ENCODE results near the gene FAM219B.
"Not testable (repeated sequence)": the region's sequence is repeated elsewhere in the genome, so short reads cannot be mapped to it uniquely, and the experiment has no call there.

Gene FAM219B, protein sequence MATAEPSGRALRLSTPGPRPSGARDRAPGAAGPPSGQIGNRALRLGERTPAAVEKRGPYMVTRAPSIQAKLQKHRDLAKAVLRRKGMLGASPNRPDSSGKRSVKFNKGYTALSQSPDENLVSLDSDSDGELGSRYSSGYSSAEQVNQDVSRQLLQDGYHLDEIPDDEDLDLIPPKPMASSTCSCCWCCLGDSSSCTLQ
- 32.3 to 101 (median 53.9) reads per million in 9 experiments for total RNA-seq

DNA sequence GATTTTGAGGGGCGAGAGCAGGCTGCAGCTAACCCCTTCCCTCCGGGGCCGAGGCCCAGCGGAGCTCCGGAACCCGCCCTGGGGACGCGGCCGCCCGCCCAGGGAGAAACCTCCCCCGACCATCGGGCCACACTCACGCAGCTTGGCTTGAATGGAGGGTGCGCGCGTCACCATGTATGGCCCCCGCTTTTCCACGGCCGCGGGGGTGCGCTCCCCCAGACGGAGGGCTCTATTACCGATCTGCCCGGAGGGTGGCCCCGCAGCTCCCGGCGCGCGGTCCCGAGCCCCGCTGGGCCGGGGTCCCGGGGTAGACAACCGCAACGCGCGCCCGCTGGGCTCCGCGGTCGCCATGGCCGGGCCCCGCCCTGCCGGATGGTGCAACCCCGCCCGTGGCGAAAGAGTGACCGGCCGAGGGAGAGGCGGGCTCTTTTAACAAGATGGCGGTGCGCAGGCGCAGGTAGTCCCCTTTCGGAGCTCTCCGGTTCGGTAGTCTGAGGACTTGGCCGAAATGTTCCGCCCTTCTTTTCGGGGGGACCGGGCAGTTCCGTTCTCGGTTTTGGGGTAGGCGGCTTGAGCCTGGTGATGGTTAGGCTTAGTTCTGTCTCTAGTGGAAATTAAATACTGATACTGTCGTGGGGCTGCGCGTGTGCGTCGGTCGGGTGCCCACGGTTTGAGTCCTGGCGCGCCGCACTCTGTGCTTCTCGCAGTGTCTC lies at the start of gene FAM219B:
FAM219B (minus strand) TSS at position 402 of the 713 bp plus-strand sequence; CDS start at position 351, 51 bp downstream.
- peak; percentile 83 for ATAC-seq (replicated peaks)
- Mint-ChIP-seq H3K4me1 (ENCODE audit: low read depth in 2 of 2) (peaks cover 20 to 28% of the 10 kb centered on the region in 2 donors), H3K27me3 (no peaks in the 10 kb centered on the region), H3K36me3 (ENCODE audit: insufficient read depth) (peaks cover 16% of the 10 kb centered on the region), H3K4me3 (peak within 1 kb of the TSS; percentile 99 to 100), H3K9me3 (no peaks in the 10 kb centered on the region), H3K27ac (peak within 1 kb of the TSS; percentile 97 to 98)
- peak; percentile 61 to 71 (median 61) for DNase-seq

DNA sequence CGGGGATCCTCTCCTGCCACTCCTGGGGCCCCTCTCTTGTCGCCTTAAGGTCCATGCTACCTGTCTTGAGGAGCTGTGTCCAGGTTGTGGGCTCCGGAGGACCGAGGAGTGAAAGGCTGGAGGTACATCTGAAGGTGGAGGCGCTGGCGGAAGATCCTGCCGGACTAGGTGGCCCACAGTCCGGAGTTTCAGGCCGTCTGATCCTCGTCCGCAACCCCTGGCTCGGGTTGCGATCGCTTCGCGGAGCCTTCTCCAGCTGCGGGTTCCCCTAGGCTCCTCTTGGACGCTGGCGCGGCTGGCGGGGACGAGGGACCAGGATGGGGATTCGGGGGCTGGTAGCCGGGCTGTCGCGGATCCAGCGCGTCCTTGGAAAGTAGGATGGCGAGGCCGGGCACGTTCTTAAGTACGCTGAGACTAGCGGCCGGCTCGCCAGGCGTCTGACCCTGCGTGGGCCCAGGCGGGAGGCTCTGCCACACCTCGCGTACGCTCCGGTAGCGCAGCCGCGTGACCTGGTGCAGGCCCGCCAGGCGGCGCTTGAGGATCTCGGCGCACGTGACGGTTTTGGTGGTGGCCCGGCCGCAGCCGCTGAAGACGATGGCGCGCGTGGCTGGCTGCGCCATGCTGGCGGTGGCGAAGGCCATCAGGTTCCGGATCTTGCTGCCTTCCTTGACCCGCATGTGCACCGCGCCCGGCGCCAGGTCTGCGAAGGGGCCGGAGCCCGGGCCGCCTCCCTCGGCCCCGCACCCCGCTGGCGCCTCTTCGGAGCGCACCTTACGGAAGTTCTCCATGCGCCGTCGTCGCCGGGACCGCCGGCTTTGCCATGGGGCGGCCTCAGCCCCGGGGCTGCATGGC lies 49.4 kb upstream of the FAM219B start:
- peaks cover 28 to 41% of the 10 kb centered on the region in 2 donors for H3K27me3 Mint-ChIP-seq
- H3K4me1 Mint-ChIP-seq (ENCODE audit: low read depth in 2 of 2) = peaks cover 6 to 15% of the 10 kb centered on the region in 2 donors
- no peaks in the 10 kb centered on the region for H3K9me3 Mint-ChIP-seq
- H3K27ac Mint-ChIP-seq = no peak overlapping the region
- H3K36me3 Mint-ChIP-seq (ENCODE audit: insufficient read depth) = no peaks in the 10 kb centered on the region
- ATAC-seq (replicated peaks) (peak; percentile 62), DNase-seq (peak; percentile 21 to 42 (median 33))
- peak overlapping the region; percentile 48 to 75 for H3K4me3 Mint-ChIP-seq

DNA sequence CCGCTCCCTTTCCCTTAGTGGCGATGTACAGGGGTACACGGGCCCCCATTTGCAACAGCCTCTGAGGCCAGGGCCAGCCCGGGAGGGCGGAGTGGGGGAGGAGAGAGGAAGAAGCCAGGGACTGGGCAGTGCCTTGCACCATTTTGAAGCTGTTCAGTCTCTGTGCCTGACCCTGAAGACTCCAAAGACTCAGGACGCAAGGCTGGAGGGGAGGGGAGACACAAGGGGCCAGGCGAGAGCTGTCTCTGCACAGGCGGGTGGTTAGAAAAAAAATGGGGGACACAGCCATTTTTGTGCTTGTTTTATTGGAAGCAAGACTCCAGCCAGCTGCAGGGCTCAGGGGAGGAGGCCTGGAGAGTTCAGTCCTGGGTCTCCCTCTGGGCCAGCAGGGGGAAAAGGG lies 48.4 kb upstream of the FAM219B start:
- Mint-ChIP-seq H3K27ac (no peak overlapping the region), H3K27me3 (peaks cover 25 to 31% of the 10 kb centered on the region in 2 donors), H3K9me3 (no peaks in the 10 kb centered on the region), H3K4me3 (peak overlapping the region; percentile 41 to 48), H3K36me3 (ENCODE audit: insufficient read depth) (no peaks in the 10 kb centered on the region), H3K4me1 (ENCODE audit: low read depth in 2 of 2) (peaks cover 6 to 15% of the 10 kb centered on the region in 2 donors)
- no peak for ATAC-seq (replicated peaks)
- no peak for DNase-seq

DNA sequence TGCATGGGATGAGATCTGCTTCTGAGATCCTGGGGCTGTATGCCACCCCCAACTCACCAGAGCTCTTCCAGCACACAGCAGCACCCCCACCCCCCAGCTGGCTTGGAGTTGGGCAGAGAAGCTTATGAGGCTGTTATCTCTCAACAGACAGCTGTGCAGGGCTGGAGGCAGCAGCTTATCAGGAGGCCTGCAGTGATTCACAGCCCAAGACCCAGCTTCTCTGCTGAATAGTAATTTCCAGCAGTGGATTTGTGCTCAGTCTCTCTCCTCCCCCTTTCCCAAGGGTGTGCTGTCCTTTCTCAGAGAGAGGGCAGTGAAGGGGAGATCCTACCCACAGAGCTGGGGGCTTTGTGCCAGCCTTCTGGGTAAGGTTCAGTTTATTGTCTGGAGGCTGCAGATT lies 47.9 kb upstream of the FAM219B start:
- Mint-ChIP-seq H3K4me1 (ENCODE audit: low read depth in 2 of 2) (peaks cover 6 to 15% of the 10 kb centered on the region in 2 donors), H3K27ac (no peak overlapping the region)

DNA sequence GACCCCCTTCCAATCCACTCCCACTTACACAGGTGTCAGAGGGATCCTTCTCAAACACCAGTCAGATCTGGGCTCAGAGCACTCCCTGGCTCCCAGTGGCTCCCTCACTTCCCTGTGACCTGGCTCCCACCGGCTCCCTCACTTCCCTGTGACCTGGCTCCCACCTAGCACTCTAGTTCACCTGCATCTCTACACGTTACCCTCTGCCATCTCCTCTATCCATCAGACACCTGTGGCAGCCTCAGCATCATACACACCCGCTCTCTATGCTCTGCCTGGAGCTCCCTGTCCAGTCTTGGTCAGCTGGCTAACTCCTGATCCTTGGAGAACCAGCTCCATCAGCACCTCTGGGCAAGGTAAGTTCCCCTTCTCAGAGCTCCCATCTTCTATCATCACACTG lies 44.4 kb upstream of the FAM219B start:
- Mint-ChIP-seq H3K4me1 (ENCODE audit: low read depth in 2 of 2) (peaks cover 0 to 3% of the 10 kb centered on the region in 2 donors), H3K27me3 (no peaks in the 10 kb centered on the region), H3K36me3 (ENCODE audit: insufficient read depth) (no peaks in the 10 kb centered on the region), H3K4me3 (no peak overlapping the region), H3K27ac (no peak overlapping the region), H3K9me3 (no peaks in the 10 kb centered on the region)
- no peak for ATAC-seq (replicated peaks)
- no peak for DNase-seq

More for the DNA sequence above, 47.9 kb upstream of the FAM219B start:
- no peaks in the 10 kb centered on the region for H3K36me3 Mint-ChIP-seq (ENCODE audit: insufficient read depth)
- H3K9me3 Mint-ChIP-seq = no peaks in the 10 kb centered on the region
- ATAC-seq (replicated peaks) (no peak), DNase-seq (no peak)
- H3K27me3 Mint-ChIP-seq = peaks cover 21 to 26% of the 10 kb centered on the region in 2 donors
- H3K4me3 Mint-ChIP-seq = peak overlapping the region in 1 of 2 donors; percentile 48

DNA sequence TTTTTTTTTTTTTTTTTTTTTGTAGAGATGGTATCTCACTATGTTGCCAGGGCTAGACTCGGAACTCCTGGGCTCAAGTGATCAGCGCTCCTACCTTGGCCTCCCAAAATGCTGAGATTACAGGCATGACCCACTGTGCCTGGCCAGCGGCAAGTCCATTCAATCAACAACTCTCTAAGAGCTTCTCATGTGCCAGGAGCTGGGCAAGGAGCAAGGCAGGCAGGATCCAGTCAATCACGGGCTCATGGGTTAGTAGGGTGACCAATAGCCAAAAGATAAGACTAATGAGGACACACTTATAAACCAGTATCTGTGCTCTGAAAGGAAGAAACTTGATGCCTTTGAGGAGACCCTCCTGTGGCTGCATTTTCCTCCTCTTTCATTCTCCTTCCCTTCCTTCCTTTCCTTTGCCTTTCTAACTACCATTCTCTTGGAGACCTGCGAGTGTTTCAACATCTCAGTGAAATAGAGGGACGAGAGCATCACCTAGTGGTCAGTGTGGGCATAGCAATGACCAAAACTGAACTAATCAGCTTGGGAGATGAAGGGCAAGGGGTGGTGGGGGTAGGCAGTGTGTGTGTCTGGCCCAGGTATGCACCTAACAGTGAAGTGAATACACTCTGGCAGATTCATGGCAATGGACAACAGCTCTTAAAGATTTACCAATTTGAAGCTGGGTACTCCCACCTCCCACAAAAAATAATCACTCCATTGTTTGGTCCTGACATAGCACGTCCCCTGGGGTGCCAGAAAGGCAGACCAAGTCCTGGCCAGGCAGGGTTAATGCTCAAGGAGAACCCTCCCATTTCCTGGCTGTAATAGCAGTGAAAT lies 43.6 kb upstream of the FAM219B start:
- H3K36me3 Mint-ChIP-seq (ENCODE audit: insufficient read depth) = no peaks in the 10 kb centered on the region
- H3K4me1 Mint-ChIP-seq (ENCODE audit: low read depth in 2 of 2) = no peaks in the 10 kb centered on the region
- no peak overlapping the region for H3K27ac Mint-ChIP-seq
- no peaks in the 10 kb centered on the region for H3K27me3 Mint-ChIP-seq
- DNase-seq (peak; percentile 77 to 84 (median 77)), ATAC-seq (replicated peaks) (peak; percentile 93)
- no peaks in the 10 kb centered on the region for H3K9me3 Mint-ChIP-seq
- H3K4me3 Mint-ChIP-seq = no peak overlapping the region

DNA sequence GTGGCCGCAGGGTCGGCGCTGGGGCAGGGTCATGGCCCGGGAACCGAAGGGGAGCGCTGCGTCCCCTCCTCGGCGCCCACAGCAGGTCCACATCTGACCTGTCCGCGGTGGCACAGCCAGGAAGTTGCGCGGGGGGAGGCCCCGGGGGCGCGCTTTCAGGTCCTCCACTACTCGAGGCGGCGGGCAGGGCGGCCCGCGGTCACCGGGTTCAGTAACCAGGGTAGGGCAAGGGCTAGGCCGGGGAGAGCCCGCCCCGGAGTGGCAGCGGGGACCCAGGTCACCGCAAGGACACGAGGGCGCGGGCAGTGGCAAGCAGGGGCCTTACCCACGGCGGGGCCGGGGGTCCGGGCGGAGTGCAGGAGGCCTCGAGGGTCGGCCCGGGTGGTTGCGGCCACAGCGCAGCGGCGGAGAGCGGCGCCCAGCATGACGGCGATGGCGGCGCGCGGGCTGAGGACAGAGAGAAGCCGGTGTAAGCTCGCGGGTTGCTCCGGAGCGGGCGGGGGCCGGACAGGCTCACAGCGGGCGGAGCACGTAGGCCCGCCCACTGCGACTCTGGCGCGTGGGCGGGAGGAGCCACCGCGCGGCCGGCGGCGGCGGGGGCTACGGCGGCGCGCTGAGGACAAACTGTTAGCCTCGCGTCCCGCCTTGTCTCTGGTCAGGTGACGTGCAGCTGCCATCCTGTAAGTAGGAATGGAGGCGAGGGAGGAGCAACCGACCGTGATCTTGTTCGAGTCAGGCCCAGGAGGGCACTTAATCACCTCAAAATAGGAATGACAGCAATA lies 31.1 kb upstream of the FAM219B start, which contains the start of gene COX5A:
COX5A (minus strand) TSS at position 484 of the 782 bp plus-strand sequence; CDS start at position 425, 59 bp downstream.
- Mint-ChIP-seq H3K4me3 (peak within 1 kb of the TSS; percentile 89 to 90), H3K27ac (peak within 1 kb of the TSS; percentile 78 to 86), H3K36me3 (ENCODE audit: insufficient read depth) (peaks cover 16% of the 10 kb centered on the region), H3K4me1 (ENCODE audit: low read depth in 2 of 2) (peaks cover 18 to 25% of the 10 kb centered on the region in 2 donors), H3K9me3 (no peaks in the 10 kb centered on the region), H3K27me3 (no peaks in the 10 kb centered on the region)
- ATAC-seq (replicated peaks) = peak; percentile 94
- DNase-seq = peak; percentile 86 to 89 (median 88)

DNA sequence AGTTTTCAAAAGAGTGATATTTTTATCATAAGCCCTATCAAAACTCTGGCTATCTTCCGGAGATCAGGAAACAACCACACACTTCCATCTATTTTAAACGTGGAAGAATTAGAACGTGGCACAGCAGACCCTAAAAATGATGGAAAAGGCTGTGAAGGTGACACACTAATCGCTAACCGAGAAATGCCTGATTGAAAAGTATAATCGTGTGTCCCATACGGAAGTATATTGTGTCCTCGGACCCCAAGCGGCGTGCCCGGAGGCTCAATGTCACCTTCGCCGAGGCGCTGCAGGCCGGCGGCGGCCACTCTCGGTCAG lies 30.6 kb upstream of the FAM219B start:
- peak overlapping the region; percentile 78 to 86 for H3K27ac Mint-ChIP-seq
- DNase-seq (no peak), ATAC-seq (replicated peaks) (no peak)
- peak overlapping the region; percentile 89 to 90 for H3K4me3 Mint-ChIP-seq
- peaks cover 18 to 28% of the 10 kb centered on the region in 2 donors for H3K4me1 Mint-ChIP-seq (ENCODE audit: low read depth in 2 of 2)
- H3K27me3 Mint-ChIP-seq = no peaks in the 10 kb centered on the region
- no peaks in the 10 kb centered on the region for H3K9me3 Mint-ChIP-seq
- peaks cover 22% of the 10 kb centered on the region for H3K36me3 Mint-ChIP-seq (ENCODE audit: insufficient read depth)

DNA sequence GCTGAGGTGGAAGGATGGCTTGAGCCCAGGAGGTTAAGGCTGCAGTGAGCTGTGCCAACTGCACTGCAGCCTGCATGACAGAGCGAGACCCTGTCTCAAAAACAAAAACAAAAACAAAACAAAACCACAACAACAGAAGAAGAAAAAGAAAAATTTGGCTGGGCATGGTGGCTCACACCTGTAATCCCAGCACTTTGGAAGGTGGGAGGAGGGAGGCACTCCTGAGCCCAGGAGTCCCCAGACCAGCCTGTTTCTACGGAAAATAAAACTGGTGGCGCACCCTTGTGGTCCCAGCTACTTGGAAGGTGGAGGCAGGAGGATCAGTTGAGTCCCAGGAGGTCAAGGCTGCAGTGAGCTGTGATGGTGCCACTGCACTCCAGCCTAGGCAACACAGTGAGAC lies 28.5 kb upstream of the FAM219B start:
- Mint-ChIP-seq H3K4me1 (ENCODE audit: low read depth in 2 of 2) (peaks cover 19 to 33% of the 10 kb centered on the region in 2 donors), H3K36me3 (ENCODE audit: insufficient read depth) (peaks cover 40% of the 10 kb centered on the region), H3K27ac (peak overlapping the region; percentile 41 to 62), H3K4me3 (peak overlapping the region; percentile 61 to 64)
- not testable (repeated sequence) for DNase-seq; ATAC-seq (replicated peaks); H3K27me3 Mint-ChIP-seq; H3K9me3 Mint-ChIP-seq

DNA sequence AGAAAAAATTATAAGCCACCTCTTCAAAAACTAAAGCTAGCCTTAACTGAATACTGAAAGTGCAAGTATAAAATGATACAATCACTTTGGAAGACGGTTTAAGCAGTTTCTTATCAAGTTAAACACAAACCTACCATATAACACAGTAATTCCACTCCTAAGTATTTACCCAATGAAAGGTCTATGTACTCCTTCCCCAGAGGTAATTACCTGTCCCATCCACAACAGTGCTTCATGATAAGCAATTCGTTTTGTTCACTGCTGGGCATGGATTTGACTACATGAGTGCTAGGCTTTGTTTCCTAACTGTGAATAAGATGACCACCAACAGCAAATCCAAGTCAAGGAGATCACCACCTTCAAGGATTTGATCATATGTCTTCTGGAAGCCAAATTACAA lies 26.9 kb upstream of the FAM219B start:
- Mint-ChIP-seq H3K9me3 (no peaks in the 10 kb centered on the region), H3K36me3 (ENCODE audit: insufficient read depth) (peaks cover 56% of the 10 kb centered on the region), H3K27me3 (no peaks in the 10 kb centered on the region), H3K4me1 (ENCODE audit: low read depth in 2 of 2) (peaks cover 19 to 33% of the 10 kb centered on the region in 2 donors), H3K27ac (peak overlapping the region; percentile 73 to 75), H3K4me3 (no peak overlapping the region)
- no peak for ATAC-seq (replicated peaks)
- DNase-seq = no peak

DNA sequence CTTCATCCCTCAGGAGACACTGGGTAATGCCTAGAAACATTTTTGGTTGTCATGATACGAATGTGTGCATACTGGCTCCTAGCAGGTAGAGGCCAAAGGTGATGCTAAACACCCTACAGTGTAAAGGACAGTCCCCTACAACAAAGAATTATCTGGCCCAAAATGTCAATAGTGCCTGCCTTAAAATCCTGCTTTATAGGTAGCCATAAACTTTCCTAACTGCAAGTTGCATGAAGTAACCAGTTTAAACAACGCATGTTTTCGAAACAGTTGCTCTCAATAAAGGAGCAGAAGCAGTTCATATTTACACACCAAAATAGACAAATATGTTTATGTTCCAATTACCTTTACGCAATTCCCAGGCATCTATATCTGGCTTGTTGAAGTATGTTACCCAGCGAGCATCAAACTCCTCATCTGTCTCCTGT lies 22.1 kb upstream of the FAM219B start:
- no peaks in the 10 kb centered on the region for H3K27me3 Mint-ChIP-seq
- peaks cover 5 to 13% of the 10 kb centered on the region in 2 donors for H3K4me1 Mint-ChIP-seq (ENCODE audit: low read depth in 2 of 2)
- no peak overlapping the region for H3K27ac Mint-ChIP-seq
- H3K9me3 Mint-ChIP-seq = no peaks in the 10 kb centered on the region
- no peak overlapping the region for H3K4me3 Mint-ChIP-seq
- DNase-seq = no peak
- peaks cover 76% of the 10 kb centered on the region for H3K36me3 Mint-ChIP-seq (ENCODE audit: insufficient read depth)
- no peak for ATAC-seq (replicated peaks)

DNA sequence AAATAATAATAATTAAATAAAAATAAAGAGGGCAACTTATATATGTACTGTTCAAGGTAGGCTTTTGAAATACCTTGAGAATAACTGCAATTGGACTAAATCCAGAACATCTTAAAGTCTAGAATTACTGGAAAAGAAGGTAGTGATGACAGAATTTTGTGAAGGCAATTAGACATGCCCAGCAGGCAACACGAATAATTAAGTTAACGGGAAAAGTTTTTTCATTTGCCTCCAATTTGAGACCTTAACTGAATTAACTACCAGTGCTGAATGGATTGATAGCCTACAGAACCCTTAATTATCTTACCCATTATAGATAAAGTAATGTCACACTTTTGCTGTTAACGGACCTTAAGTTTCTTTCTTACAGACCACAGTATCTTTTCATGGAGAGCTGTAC lies 17.9 kb upstream of the FAM219B start:
- ATAC-seq (replicated peaks) (no peak), DNase-seq (no peak)
- no peak overlapping the region for H3K27ac Mint-ChIP-seq
- H3K36me3 Mint-ChIP-seq (ENCODE audit: insufficient read depth) = peaks cover 86% of the 10 kb centered on the region
- no peaks in the 10 kb centered on the region for H3K4me1 Mint-ChIP-seq (ENCODE audit: low read depth in 2 of 2)
- H3K27me3 Mint-ChIP-seq = no peaks in the 10 kb centered on the region
- H3K4me3 Mint-ChIP-seq = no peak overlapping the region
- H3K9me3 Mint-ChIP-seq = no peaks in the 10 kb centered on the region

Data from effector memory CD8-positive, alpha-beta T cell (primary cell).